SK-N-SH treated with all-trans-retinoic acid at 6 μM for 48 hours (cell line): ENCODE data around the gene HOXB7.

Source experiments
- ATAC-seq: fragments of 200-7000 bp; cut with Tn5 transposase; 3 replicates; pipeline ENCODE4 v1.9.1; 2020; ENCODE audit warnings: mild to moderate bottlenecking, moderate library complexity
- ARNTL ChIP-seq: fragments of 450-650 bp; formaldehyde crosslinking; IDR thresholded peaks from 2 replicates; pipeline ENCODE4 v1.5.0; 2020; ENCODE audit warnings: low read depth, mild to moderate bottlenecking, moderate library complexity, borderline replicate concordance
- BACH2 ChIP-seq: fragments of 250-450 bp; sonication (Bioruptor Pico); IDR thresholded peaks from 2 replicates; pipeline ENCODE4 v1.9.0; 2021; ENCODE audit warnings: mild to moderate bottlenecking, borderline replicate concordance
- CSDC2 ChIP-seq: fragments of 250-450 bp; sonication (Bioruptor Pico); IDR thresholded peaks from 2 replicates; pipeline ENCODE4 v1.5.0; 2020; ENCODE audit warnings: mild to moderate bottlenecking, moderate library complexity
- CSRNP3 ChIP-seq: fragments of 250-450 bp; sonication (Bioruptor Pico); IDR thresholded peaks from 2 replicates; pipeline ENCODE4 v1.5.1; 2021; ENCODE audit warnings: mild to moderate bottlenecking, moderate library complexity
- GLIS3 ChIP-seq: fragments of 250-450 bp; sonication (Bioruptor Pico); IDR thresholded peaks from 2 replicates; pipeline ENCODE4 v1.5.0; 2020; ENCODE audit warnings: mild to moderate bottlenecking, moderate library complexity
- ISL1 ChIP-seq: fragments of 250-450 bp; sonication (Bioruptor Pico); IDR thresholded peaks from 2 replicates; pipeline ENCODE4 v2.1.2; 2022; ENCODE audit warnings: mild to moderate bottlenecking, moderate library complexity
- PPARA ChIP-seq: fragments of 250-450 bp; sonication (Bioruptor Pico); IDR thresholded peaks from 2 replicates; pipeline ENCODE4 v1.5.0; 2020; ENCODE audit warnings: mild to moderate bottlenecking, borderline replicate concordance
- SNAI2 ChIP-seq: fragments of 250-450 bp; sonication (Bioruptor Pico); IDR thresholded peaks from 2 replicates; pipeline ENCODE4 v1.5.0; 2020; ENCODE audit warnings: mild to moderate bottlenecking, moderate library complexity
- TCF4 ChIP-seq: fragments of 250-450 bp; sonication (Bioruptor Pico); IDR thresholded peaks from 2 replicates; pipeline ENCODE4 v1.8.0; 2021; ENCODE audit warnings: mild to moderate bottlenecking, moderate library complexity, borderline replicate concordance
- TOX ChIP-seq: fragments of 250-450 bp; sonication (Bioruptor Pico); IDR thresholded peaks from 2 replicates; pipeline ENCODE4 v1.8.0; 2021; ENCODE audit warnings: mild to moderate bottlenecking, moderate library complexity, borderline replicate concordance
- TSHZ2 ChIP-seq: fragments of 250-450 bp; sonication (Bioruptor Pico); IDR thresholded peaks from 2 replicates; pipeline ENCODE4 v1.5.0; 2020; ENCODE audit warnings: mild to moderate bottlenecking, moderate library complexity
- ZC3H10 ChIP-seq: fragments of 250-450 bp; sonication (Bioruptor Pico); IDR thresholded peaks from 2 replicates; pipeline ENCODE4 v1.5.1; 2021; ENCODE audit warnings: mild to moderate bottlenecking, moderate library complexity
- ZFP30 ChIP-seq: fragments of 450-650 bp; formaldehyde crosslinking; IDR thresholded peaks from 2 replicates; pipeline ENCODE4 v1.5.0; 2022; ENCODE audit warnings: mild to moderate bottlenecking, moderate library complexity
- ZNF8 ChIP-seq: fragments of 450-650 bp; formaldehyde crosslinking; IDR thresholded peaks from 2 replicates; pipeline ENCODE4 v1.5.0; 2020; ENCODE audit warnings: mild to moderate bottlenecking, moderate library complexity
- TF ChIP-seq, protein P1 (sequence below): fragments of 250-450 bp; sonication (Bioruptor Pico); IDR thresholded peaks from 2 replicates; pipeline ENCODE4 v1.5.1; 2020; ENCODE audit warnings: low read depth, mild to moderate bottlenecking, moderate library complexity
- TF ChIP-seq, protein P2 (sequence below): fragments of 250-450 bp; sonication (Bioruptor Pico); IDR thresholded peaks from 2 replicates; pipeline ENCODE4 v1.8.0; 2021; ENCODE audit warnings: low read depth, mild to moderate bottlenecking, moderate library complexity, borderline replicate concordance

HOXB7 gene

GRCh38 chr17:48597528-48597777 is 13.4 kb downstream of the HOXB7 start:
- no peak for ATAC-seq
- TF ChIP-seq, protein P1, sequence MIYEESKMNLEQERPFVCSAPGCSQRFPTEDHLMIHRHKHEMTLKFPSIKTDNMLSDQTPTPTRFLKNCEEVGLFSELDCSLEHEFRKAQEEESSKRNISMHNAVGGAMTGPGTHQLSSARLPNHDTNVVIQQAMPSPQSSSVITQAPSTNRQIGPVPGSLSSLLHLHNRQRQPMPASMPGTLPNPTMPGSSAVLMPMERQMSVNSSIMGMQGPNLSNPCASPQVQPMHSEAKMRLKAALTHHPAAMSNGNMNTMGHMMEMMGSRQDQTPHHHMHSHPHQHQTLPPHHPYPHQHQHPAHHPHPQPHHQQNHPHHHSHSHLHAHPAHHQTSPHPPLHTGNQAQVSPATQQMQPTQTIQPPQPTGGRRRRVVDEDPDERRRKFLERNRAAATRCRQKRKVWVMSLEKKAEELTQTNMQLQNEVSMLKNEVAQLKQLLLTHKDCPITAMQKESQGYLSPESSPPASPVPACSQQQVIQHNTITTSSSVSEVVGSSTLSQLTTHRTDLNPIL, result no peak

GRCh38 chr17:48596735-48597527 is 13.9 kb downstream of the HOXB7 start:
- ATAC-seq, result no peak
- TF ChIP-seq SNAI2 (CRISPR knock-in tag), result no peak
- no peak for TF ChIP-seq PPARA (CRISPR knock-in tag)
- no peak for TF ChIP-seq ISL1
- TF ChIP-seq ARNTL, result no peak
- TF ChIP-seq, protein P1, result no peak
- no peak for TF ChIP-seq ZC3H10 (CRISPR knock-in tag)
- TF ChIP-seq GLIS3, result no peak
- TF ChIP-seq CSDC2 (CRISPR knock-in tag), result no peak
- TF ChIP-seq TSHZ2 (CRISPR knock-in tag), result no peak
- TF ChIP-seq TCF4 (CRISPR knock-in tag), result no peak
- no peak for TF ChIP-seq ZFP30
- no peak for TF ChIP-seq ZNF8 (CRISPR knock-in tag)
- no peak for TF ChIP-seq BACH2
- TF ChIP-seq, all 23 proteins: peak for 0

DNA sequence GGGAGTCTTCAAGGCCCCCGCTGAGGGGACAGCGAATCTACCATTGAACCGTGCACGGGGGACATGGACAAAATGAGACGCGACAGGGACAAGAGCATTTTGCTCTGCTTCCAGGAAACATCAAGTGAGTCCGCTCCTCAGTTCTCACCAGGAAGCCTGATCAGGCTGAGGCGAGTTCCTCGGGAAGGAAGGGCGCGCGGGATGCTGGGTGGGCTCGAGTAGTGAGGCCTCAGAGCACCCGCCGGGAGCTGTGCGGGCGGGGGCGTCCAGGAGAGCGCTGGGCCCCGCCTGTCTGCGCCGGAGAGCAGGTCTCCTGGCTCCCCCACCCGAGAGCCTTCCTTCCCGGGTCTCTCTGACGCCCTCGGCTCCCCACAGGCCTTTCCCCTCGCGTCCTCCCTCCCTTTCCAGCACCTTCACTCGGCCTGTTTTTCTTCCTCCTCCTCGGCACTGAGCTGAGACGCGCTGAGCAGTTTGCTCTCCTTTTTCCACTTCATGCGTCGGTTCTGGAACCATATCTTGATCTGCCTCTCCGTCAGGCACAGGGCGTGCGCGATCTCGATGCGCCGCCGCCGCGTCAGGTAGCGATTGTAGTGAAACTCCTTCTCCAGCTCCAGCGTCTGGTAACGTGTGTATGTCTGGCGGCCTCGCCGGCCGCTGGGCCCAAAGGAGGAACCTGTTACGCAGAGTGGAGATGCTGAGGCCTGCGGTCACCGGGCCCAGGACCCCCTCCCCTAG is 14.7 kb downstream of the HOXB7 start:
- TF ChIP-seq ZNF8 (CRISPR knock-in tag) (no peak), PPARA (CRISPR knock-in tag) (no peak), CSRNP3 (CRISPR knock-in tag) (no peak), ZC3H10 (CRISPR knock-in tag) (no peak), TSHZ2 (CRISPR knock-in tag) (no peak), TCF4 (CRISPR knock-in tag) (no peak), BACH2 (no peak), CSDC2 (CRISPR knock-in tag) (no peak), TOX (CRISPR knock-in tag) (no peak)
- TF ChIP-seq, protein P2, sequence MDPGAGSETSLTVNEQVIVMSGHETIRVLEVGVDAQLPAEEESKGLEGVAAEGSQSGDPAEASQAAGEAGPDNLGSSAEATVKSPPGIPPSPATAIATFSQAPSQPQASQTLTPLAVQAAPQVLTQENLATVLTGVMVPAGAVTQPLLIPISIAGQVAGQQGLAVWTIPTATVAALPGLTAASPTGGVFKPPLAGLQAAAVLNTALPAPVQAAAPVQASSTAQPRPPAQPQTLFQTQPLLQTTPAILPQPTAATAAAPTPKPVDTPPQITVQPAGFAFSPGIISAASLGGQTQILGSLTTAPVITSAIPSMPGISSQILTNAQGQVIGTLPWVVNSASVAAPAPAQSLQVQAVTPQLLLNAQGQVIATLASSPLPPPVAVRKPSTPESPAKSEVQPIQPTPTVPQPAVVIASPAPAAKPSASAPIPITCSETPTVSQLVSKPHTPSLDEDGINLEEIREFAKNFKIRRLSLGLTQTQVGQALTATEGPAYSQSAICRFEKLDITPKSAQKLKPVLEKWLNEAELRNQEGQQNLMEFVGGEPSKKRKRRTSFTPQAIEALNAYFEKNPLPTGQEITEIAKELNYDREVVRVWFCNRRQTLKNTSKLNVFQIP (CRISPR knock-in tag), result no peak
- TF ChIP-seq, protein P1, result no peak
- ATAC-seq, result no peak
